SK-N-MC (cell line): ENCODE data around the gene SIRT1.

ENCODE experiments used
- EZH2 ChIP-seq: fragments of 200-600 bp; sonication (generic); IDR thresholded peaks from one replicate; pipeline ENCODE4 v1.6.1; 2017; ENCODE audit warnings: antibody characterized with exemption
- FOXP2 ChIP-seq: optimal IDR thresholded peaks from 2 replicates; pipeline ENCODE3; 2011; ENCODE audit warnings: mild to moderate bottlenecking, moderate library complexity; ENCODE audit not compliant: insufficient read depth; ENCODE audit errors: extremely low read length, control extremely low read depth
- POLR2AphosphoS5 ChIP-seq: IDR thresholded peaks from 2 replicates; pipeline ENCODE4 v1.6.1; 2012; ENCODE audit warnings: mild to moderate bottlenecking, low read depth, low read length, borderline replicate concordance

DNA sequence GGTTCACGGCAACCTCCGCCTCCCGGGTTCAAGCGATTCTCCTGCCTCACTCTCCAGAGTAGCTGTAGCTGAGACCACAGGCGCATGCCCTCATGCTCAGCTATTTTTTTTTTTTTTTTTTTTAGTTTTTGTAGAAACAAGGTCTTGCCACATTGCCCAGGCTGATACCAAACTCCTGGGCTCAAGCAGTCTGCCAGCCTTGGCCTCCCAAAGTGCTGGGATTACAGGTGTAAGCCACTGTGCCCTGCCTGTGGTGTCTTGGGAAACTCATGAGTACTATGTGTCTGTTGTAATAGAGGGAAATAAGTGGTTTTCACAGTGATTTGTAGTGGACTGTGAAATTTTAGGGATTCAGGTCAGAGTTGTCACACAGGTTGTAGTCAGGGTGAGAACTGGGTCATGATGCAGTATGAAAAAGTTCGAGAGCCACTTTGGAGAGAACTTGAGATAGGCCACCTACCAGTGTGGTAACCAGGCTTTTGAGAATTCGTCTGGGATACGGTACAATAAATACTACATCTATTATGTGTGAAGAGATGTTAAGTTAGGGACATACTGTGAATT, 30.4 kb downstream of the SIRT1 start:
- TF ChIP-seq EZH2, result no peak
- TF ChIP-seq POLR2AphosphoS5, result no peak
- no peak for TF ChIP-seq FOXP2
